Measurements from ENCODE around the gene UBE2E2.

UBE2E2 gene

DNA sequence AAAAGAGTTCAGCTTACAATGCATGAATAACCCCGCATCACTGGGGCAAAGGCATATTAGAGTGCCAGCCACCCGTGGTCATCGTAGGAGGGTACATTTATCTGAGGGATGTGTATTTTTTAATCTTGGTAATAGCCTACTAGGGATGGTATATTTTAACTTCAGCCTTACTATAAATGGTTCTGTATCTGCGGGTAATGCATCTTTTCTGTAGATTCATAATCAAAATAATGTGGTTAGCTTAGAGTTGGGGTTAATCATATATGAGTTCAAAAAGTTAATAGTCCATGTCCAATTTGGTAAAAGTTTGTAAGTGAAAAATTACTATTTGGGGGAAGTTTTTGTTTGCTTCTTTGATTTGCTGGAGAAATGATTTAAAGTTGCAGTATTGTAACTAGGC, 339.0 kb downstream of the UBE2E2 start:
- TF ChIP-seq CTCF (IDR thresholded peaks at IDR 0.05; ENCODE audit: low read depth, low read length): no peak
- TF ChIP-seq, protein P1, sequence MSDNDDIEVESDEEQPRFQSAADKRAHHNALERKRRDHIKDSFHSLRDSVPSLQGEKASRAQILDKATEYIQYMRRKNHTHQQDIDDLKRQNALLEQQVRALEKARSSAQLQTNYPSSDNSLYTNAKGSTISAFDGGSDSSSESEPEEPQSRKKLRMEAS (IDR thresholded peaks at IDR 0.05; ENCODE audit: low read depth, low read length): no peak
- TF ChIP-seq MYC (IDR thresholded peaks at IDR 0.05; ENCODE audit: low read depth, low read length): no peak
- no peak for TF ChIP-seq POLR2A (IDR thresholded peaks at IDR 0.05; ENCODE audit: extremely low read depth, insufficient read length)
- DNase-seq (ENCODE audit: low read depth): no peak
- H3K4me3 ChIP-seq (ENCODE audit: low read depth, low read length): no peak overlapping the region

DNA sequence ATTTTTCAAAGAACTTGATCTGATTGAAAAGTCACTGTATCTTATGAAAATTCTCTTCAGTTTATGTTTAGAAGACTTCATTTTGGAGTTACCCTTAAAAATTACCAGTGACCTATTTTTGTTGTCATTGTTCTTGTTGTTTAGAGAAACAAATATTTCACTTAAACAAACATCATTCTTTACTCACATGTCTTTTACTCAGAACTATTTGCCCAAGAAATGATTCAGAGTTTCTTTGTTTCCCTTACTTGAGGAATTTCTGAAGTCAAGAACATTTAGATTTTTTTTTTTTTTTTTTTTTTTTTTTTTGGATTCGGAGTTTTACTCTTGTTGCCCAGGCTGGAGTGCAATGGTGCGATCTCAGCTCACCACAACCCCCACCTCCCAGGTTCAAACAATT, 343.1 kb downstream of the UBE2E2 start:
- TF ChIP-seq POLR2A (IDR thresholded peaks at IDR 0.05; ENCODE audit: extremely low read depth, insufficient read length): no peak
- no peak for TF ChIP-seq CTCF (IDR thresholded peaks at IDR 0.05; ENCODE audit: low read depth, low read length)
- TF ChIP-seq, protein P1 (IDR thresholded peaks at IDR 0.05; ENCODE audit: low read depth, low read length): no peak
- no peak for TF ChIP-seq MYC (IDR thresholded peaks at IDR 0.05; ENCODE audit: low read depth, low read length)
- DNase-seq (ENCODE audit: low read depth): no peak
- H3K4me3 ChIP-seq (ENCODE audit: low read depth, low read length): no peak overlapping the region

DNA sequence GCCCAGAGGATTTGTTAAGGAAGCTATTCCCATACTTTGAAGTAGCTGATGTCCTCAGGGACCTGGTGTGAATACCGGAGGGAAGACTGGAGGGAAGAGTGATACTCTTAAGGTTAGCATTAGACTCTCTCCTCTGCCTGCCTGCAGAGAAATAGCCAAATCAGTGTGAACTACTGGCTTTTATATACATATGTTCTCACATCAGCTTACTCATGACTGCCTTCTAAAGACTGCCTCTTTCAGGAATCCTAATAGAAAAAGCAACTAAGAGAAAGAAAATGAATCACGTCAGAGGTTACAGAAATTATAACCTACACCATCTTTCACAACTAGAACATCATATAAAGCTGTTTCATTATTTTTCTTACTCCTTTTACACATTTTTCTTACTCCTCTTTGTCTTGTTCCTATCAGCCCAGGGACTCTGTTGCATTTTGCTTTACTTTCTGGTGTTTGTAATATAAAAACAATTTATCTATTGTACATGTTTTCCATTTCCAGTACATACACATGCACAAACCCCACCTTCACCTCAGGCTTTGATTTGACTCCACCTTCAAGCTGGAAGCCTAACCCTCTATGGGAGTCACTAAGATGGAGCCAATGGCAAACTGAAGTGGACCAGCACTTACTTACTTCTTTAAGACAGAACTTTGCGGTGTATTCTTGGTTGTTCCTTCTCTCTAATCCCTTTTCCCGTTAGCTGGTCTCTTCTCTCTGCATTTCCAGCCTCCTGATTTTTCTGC, 345.0 kb downstream of the UBE2E2 start:
- TF ChIP-seq CTCF (IDR thresholded peaks at IDR 0.05; ENCODE audit: low read depth, low read length): no peak
- TF ChIP-seq, protein P1 (IDR thresholded peaks at IDR 0.05; ENCODE audit: low read depth, low read length): no peak
- no peak overlapping the region for H3K4me3 ChIP-seq (ENCODE audit: low read depth, low read length)
- DNase-seq (ENCODE audit: low read depth): no peak

DNA sequence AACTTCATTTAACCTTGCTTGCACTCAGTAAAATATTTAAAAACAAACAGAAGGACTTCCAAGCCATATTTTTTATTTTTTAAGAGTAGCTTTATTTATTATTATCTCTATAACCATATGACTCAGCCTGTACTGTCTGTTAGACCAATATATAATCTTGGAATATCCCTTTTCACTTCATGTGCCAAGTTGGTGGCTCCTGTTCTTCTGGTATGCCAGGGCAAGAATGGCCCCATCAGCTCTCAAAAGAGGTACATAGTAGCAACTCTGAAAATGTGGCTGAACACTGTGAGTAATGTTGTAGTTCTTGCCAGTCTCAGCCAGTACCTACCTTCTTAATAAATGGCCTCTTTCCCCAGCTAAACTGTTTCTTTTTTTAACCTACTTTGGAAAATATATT, 345.6 kb downstream of the UBE2E2 start:
- H3K4me3 ChIP-seq (ENCODE audit: low read depth, low read length): no peak overlapping the region
- no peak for DNase-seq (ENCODE audit: low read depth)
- TF ChIP-seq MYC (IDR thresholded peaks at IDR 0.05; ENCODE audit: low read depth, low read length) (no peak), POLR2A (IDR thresholded peaks at IDR 0.05; ENCODE audit: extremely low read depth, insufficient read length) (no peak), CTCF (IDR thresholded peaks at IDR 0.05; ENCODE audit: low read depth, low read length) (no peak)
- TF ChIP-seq, protein P1 (IDR thresholded peaks at IDR 0.05; ENCODE audit: low read depth, low read length): no peak

DNA sequence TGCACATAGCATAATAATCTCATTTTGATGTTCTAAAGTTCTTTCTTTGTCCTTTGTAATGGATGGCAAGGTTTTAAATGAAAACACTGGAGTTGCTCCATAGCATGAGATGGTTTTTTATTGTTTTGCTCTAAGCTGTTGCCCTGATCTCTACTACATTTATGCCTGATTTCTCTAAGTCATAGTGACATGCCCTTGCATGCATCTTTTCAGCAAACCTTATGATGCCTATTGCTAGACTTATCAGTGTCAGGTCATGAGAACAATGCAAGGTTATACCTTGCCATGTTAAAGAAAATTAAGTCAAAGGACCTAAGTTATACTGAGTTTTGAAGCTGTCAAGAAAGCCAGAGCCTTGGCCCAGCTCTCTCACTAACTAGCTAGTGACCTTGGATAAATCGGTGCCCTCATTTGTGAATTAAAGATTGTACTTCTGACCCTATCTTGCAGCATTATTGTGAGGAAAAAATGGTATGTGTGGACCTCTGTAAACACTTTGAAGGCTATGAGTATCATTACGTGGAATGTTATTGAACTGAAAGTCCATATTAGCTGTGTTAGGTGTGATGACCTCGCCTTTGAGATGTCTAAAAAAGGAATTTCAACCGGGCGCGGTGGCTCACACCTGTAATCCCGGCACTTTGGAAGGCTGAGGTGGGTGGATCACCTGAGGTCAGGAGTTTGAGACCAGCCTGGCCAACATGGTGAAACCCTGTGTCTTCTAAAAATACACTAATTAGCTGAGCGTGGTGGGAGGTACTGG, 346.2 kb downstream of the UBE2E2 start:
- TF ChIP-seq CTCF (IDR thresholded peaks at IDR 0.05; ENCODE audit: low read depth, low read length) (no peak), MYC (IDR thresholded peaks at IDR 0.05; ENCODE audit: low read depth, low read length) (no peak), POLR2A (IDR thresholded peaks at IDR 0.05; ENCODE audit: extremely low read depth, insufficient read length) (no peak)
- TF ChIP-seq, protein P1 (IDR thresholded peaks at IDR 0.05; ENCODE audit: low read depth, low read length): no peak
- no peak for DNase-seq (ENCODE audit: low read depth)
- H3K4me3 ChIP-seq (ENCODE audit: low read depth, low read length): no peak overlapping the region
